Measurements from ENCODE around the gene KPNB1. TPM values are rescaled to one million over a fixed set of nuclear protein-coding genes. Genes with fewer than 3 reads are reported as not detected.

The KPNB1 gene
- total RNA-seq, 1 experiment from 2014 or later = 482 TPM

DNA sequence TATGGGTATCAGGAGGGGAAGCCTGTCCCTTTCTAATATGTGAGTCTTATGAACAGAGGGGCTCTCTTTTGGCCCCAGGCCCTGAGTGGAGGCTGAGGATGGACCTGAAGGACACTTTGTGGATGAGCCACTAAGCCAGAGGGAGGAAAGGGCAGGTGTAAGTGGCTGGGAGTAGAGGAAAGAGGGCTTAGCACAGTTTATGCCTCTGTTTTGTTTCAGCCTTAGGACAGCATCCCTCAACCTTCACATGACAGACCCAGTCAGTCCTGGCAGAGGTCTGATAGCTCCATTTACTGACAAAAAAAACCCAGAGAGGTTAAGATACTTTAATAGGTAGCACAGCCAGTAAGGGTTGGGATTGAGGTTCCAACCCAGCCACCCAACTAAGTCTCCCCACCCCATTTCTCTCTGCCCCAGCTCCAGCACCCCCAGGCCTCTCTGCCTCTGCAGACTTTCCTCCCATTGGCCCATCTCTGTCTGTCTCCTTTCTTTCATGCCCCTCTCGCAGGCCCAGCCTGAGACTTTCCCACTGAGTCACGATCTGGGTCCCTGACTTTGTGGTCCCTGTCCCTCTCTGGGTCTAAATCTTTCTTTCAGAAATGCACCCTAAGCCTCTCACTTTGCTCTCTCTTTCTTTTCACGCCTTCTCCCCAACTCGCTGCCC is 78.6 kb downstream of the KPNB1 start:
- no peak for DNase-seq (ENCODE audit: low read depth)

DNA sequence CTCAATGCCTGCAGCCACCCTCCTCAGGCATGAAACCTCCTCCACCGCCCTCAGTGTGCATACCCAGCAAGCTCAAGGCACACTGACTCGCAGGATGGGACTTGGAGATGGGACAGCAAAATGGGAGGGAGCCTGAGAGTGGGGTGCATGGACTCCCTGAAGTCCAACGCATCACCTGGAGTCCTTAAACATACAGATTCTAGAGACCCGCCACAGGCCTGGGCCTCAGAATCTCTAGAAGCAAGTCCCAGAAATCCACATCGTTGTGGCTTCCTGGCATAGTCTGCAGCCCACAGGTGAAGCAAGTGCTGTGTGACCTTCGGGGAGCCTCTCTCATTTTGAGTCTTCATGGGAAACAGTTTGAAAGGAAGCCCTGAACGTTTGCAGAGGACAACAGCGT is 79.8 kb downstream of the KPNB1 start:
- no peak for DNase-seq (ENCODE audit: low read depth)

DNA sequence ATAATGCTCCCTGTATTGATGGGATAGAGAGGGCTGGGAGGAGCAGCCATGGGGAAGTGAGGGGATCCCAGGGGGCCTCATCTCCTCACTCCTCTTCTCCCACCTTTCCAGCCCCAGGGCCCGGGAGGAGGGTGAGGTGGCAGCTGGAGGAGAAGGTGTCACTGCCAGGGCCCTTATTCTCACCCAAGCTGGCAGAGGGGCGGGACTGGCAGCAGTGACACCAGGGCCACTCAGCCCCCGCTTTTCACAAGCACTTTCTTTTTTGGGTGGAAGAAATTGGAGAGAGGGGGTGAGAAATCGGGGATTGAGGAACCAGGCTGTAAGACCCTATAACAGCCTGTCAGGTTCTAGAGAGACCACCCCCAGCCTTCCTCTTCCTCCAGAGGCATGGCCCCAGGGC is 81.0 kb downstream of the KPNB1 start:
- no peak for DNase-seq (ENCODE audit: low read depth)

DNA sequence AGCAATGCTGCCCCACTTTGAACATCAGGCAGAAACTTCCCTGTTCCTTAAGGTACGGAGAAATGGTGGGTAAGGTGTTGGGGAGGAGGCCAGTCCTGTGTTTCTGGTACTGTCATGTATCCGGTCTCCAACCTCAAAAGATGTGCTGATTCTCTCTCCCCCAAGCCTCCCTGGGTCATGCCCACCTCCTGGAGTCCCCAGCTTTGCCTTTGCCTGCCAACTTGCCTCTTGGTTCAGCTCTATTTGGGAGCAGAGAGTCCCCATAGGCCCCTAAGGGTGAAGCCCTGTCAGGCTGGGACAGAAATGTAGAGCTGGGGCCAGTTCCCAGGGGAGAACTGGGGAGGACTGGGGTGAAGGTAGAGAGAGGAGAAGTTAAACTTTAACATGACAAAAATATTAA is 81.7 kb downstream of the KPNB1 start:
- DNase-seq (ENCODE audit: low read depth) = no peak

DNA sequence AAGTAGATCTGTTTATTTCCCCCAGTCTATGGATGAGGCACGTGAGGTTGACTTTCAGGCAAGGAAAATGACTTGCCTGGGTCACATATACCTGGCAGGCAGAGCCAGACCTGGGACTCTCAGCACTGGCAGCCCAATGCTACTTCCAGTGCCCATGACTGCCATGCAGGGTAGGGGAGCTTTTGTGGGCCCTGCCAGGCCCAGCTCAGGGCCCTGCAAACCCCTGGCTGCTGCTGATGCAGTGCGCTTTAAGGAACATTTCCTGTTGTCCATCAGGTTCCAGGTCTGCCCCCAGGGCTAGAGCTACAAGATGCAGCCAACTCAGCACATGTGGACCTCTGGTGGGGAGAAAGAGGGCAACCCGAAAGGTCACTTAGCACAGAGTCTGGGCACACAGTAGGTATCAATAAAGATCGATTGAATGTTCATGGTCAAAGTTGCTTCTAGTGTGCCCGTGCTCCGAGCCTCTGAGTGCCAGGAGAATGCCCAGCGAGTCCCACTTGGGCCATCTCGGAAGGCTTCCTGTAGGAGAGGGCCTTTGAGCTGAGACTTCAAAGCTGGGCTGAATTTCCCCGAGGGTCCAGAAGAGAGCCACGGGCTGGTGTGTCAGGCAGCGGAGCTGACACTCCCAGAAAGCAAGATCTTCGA is 82.8 kb downstream of the KPNB1 start:
- no peak for DNase-seq (ENCODE audit: low read depth)

DNA sequence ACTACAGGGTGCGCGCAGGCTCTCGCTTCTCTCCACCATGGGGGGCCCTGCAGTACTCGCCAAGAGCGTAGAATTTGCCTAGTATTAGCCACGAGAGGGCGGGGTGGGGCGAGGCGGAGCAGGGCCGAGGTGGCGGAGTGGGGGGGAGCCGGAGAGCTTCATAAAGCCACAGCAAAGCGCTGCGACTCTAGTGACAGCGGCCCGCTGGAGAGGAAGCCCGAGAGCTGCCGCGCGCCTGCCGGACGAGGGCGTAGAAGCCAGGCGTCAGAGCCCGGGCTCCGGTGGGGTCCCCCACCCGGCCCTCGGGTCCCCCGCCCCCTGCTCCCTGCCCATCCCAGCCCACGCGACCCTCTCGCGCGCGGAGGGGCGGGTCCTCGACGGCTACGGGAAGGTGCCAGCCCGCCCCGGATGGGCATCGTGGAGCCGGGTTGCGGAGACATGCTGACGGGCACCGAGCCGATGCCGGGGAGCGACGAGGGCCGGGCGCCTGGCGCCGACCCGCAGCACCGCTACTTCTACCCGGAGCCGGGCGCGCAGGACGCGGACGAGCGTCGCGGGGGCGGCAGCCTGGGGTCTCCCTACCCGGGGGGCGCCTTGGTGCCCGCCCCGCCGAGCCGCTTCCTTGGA is 83.4 kb downstream of the KPNB1 start, which contains the start of gene TBX21:
Gene TBX21, plus strand, starts transcription at position 190 of the 627 bp plus-strand sequence. Its CDS starts 219 bp downstream, at position 409.
- DNase-seq (ENCODE audit: low read depth) = no peak

DNA sequence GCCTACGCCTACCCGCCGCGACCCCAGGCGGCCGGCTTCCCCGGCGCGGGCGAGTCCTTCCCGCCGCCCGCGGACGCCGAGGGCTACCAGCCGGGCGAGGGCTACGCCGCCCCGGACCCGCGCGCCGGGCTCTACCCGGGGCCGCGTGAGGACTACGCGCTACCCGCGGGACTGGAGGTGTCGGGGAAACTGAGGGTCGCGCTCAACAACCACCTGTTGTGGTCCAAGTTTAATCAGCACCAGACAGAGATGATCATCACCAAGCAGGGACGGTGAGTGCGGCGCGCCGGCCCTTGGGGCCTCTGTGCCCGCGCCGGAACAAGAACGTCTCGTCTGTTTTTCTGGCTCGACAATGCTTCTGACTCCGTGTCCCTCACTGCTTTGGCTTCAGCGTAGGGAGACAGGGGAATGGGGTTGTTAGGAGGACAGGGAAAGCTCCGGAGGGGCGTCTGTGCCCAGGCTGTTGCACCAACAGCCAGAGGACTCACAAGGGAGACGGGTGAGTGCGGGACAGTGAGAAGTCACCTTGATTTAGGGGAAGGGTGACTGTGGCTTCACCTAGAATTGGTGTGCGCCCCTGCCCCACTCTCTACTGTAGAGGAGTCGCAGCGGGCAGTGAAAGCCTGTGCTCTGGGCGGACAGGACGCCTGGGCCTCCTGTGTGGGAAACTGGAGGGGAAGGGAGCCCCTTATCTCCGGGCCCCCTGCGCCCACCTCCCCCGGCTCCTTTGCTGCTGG is 84.1 kb downstream of the KPNB1 start:
- no peak for DNase-seq (ENCODE audit: low read depth)

DNA sequence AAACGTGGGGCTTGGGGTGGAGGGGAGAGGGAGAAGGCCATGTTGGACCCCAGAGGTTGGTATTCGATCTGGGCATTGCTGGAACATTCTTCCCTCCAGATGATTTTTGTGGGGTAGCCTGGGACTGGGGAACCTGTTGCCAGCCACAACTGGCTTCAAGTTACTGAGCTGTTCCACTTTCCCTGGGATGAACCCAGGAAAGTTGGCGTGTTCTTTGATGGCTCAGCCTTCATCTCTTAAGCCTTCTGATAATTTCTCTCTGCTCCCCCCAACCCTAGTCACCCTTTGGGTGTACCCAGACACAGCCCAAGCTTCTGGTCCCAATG is 85.4 kb downstream of the KPNB1 start:
- no peak for DNase-seq (ENCODE audit: low read depth)

Small RNA genes within 50 kb of the gene (small RNA-seq; reads per million reads assigned to genes)
- gene AC015674.1 = not detected

Other genes with a start within 250 kb of the KPNB1 start
- gene NPEPPS, start 118.8 kb upstream of the KPNB1 start, total RNA-seq (2014; rRNA removed; shearing (Covaris generic)) = 21.0 and 34.9 TPM in 2 replicates
- 3.9 and 4.0 TPM in 2 replicates for gene TBKBP1, start 44.2 kb downstream of the KPNB1 start, total RNA-seq (2014; rRNA removed; shearing (Covaris generic))
- gene TBX21, start 83.3 kb downstream of the KPNB1 start, total RNA-seq (2014; rRNA removed; shearing (Covaris generic)) = not detected in 2 replicates
- 9.2 and 15.0 TPM in 2 replicates for gene OSBPL7, start 171.9 kb downstream of the KPNB1 start, total RNA-seq (2014; rRNA removed; shearing (Covaris generic))
- 124 and 154 TPM in 2 replicates for gene MRPL10, start 181.6 kb downstream of the KPNB1 start, total RNA-seq (2014; rRNA removed; shearing (Covaris generic))
- gene LRRC46, start 181.8 kb downstream of the KPNB1 start, total RNA-seq (2014; rRNA removed; shearing (Covaris generic)) = 0.37 and 0.51 TPM in 2 replicates
- gene SCRN2, start 191.4 kb downstream of the KPNB1 start, total RNA-seq (2014; rRNA removed; shearing (Covaris generic)) = 39.6 and 43.0 TPM in 2 replicates
- 1.7 and 1.8 TPM in 2 replicates for gene SP6, start 201.2 kb downstream of the KPNB1 start, total RNA-seq (2014; rRNA removed; shearing (Covaris generic))
- gene SP2, start 246.3 kb downstream of the KPNB1 start, total RNA-seq (2014; rRNA removed; shearing (Covaris generic)) = 1.6 and 3.4 TPM in 2 replicates

All from HT1080 (cell line).